Stimulated activated CD4-positive, alpha-beta T cell treated with anti-CD3 and anti-CD28 coated beads, Interleukin-1b, Interleukin-23, amount 100 ng/mL, for 24 hours (primary cell): Measurements from ENCODE around the gene CCDC57.
A peak's percentile ranks its signal among the peaks of the same experiment; 100 is the strongest.

Source experiments
- DNase-seq, 4 experiments: peaks; one replicate each; pipeline ENCODE4 v3.0.0-alpha.2; 2020; ENCODE audit warnings: low read depth in 4 of 4, low spot score in 1 of 4

The CCDC57 gene

DNA sequence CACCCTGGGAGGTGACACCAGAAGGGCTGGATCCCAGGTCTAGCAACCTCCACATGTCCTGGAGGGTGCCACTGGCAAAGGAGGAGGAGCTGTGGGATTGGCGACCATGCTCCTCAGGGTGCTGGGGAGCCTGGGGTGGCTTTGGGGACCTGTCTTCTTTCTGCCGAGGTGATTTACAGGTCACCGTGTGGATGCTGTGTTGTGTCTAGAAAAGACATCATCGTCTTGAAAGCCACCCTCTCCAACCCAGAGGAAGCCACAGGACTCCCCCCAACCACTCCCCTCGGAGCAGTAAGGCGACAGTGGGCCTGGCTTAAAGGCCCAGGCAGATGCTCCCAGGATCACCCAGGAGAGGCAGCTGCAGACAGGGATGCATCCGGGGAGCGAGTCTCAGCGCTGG lies 84.9 kb downstream of the CCDC57 start:
- no peak for DNase-seq

GRCh38 chr17:82127315-82127595 lies 85.4 kb downstream of the CCDC57 start:
- DNase-seq = no peak

GRCh38 chr17:82126556-82127314 lies 85.9 kb downstream of the CCDC57 start:
- peak in 3 of 4 experiments; percentile 12 to 51 (median 50) for DNase-seq

- DNase-seq = no peak
Measured at GRCh38 chr17:82124101-82124500, 88.5 kb downstream of the CCDC57 start.

DNA sequence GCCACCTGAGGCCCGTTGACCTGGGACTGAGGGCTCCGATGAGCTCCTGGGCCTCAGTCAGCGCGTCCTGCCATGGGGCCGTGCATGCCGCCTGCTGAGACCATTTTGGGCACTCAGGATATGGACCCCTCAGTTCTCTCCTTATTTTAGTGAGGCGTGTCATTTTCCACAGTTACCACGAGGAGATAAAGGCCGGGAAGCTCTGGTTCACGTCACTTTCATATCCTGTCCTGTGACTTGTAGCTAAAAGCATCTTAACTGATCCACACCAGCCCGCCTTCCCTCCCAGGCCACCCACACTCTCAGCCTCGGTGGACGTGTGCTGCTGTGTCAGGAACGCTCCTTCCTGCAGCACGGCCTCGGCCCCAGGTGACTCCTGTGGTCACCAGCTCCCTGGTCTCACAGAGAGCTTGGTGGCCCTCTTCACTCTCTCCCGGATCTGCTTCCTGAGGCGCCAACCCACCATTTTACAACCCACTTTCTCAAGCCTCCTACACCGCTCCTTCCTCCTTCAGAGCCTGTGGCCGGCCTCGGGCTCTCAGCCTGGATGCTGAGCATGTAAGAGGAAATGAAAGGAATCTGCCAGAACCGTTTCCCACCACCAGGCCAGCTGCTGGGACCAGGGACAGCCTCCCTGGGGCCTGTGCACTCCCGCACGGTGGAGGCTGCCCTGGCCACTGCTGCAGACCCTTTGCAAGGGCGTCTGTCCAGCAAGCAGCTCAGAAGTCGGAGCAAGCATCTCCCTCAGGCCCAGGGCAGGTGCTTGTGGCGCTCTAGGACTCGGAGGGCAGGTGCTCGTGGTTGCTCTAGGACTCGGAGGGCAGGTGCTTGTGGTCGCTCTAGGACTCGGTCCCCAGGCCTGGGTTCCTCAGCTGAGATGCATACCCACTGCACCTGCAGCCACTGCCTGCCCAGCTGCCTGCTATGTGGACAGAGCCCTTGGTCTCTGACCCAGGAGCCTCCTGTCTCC lies 90.7 kb downstream of the CCDC57 start:
- no peak for DNase-seq

GRCh38 chr17:82121246-82121645 lies 91.4 kb downstream of the CCDC57 start:
- DNase-seq = no peak

- no peak for DNase-seq
Measured at GRCh38 chr17:82120148-82120547, 92.5 kb downstream of the CCDC57 start.

- DNase-seq = no peak
Measured at GRCh38 chr17:82118815-82119380, 93.7 kb downstream of the CCDC57 start.

- no peak for DNase-seq
Measured at GRCh38 chr17:82118168-82118814, 94.4 kb downstream of the CCDC57 start.

- DNase-seq = no peak
Measured at GRCh38 chr17:82117139-82118090, 95.2 kb downstream of the CCDC57 start.

- no peak for DNase-seq
Measured at GRCh38 chr17:82116246-82116645, 96.4 kb downstream of the CCDC57 start.

DNA sequence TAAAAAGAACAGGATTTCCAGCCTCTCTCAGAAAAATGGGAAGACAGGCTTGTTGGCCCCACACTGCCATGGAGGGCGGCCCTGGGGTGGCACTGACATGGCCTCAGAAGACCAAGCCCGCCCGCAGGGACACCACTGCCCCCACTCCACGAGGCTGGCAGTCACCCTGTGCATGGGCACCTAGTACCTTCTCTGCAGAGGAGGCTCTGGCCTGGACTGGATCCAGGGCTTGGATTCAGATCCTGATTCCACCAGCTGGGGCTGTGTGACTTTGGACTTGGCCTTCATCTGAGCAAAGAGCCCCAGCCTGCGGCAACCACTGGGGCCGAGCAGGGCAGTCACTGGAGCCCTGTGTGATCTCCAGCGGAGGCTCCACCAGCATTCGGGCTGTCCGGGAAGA lies 97.8 kb downstream of the CCDC57 start:
- DNase-seq = no peak

GRCh38 chr17:82114447-82114846 lies 98.2 kb downstream of the CCDC57 start:
- no peak for DNase-seq

DNA sequence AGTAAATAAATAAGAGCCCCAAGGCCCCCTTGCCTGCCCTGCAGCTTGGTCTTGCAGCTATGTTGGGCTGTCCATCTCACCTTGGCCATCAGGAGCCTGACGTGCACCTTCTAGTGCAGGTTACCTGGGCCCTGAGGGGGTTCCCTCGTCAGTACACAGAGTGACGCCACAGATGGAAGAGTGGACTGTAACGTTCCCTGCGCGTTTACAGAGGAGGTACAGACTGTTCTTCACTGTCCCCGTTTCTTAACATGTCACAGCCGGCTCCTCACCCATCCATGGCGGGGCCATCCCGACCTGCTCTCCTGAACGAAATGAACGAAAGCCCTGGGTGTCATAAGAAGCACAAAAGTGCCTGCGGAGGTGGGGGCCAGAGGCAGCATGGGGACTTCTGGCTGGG lies 98.7 kb downstream of the CCDC57 start:
- no peak for DNase-seq

- DNase-seq = no peak
Measured at GRCh38 chr17:82113422-82113821, 99.2 kb downstream of the CCDC57 start.

DNA sequence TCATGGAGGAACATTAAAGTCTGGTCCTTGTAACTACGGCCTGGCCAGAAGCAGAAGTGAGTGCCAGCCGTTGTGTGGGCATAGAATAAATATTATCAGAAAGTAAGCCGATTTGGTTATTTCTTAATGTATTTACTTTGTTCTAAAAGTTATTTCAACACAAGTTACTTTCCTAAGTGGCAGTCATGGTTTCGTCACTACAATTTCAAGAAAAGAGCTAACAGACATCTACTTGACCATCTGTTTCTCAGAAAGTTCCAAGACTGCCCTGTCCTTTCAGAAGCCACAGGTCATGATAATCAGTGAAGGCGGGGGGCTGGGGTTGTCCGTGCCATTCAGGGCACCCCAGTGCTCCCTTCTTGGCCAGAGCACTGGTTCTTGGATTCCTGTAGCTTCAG lies 99.7 kb downstream of the CCDC57 start:
- no peak for DNase-seq

DNA sequence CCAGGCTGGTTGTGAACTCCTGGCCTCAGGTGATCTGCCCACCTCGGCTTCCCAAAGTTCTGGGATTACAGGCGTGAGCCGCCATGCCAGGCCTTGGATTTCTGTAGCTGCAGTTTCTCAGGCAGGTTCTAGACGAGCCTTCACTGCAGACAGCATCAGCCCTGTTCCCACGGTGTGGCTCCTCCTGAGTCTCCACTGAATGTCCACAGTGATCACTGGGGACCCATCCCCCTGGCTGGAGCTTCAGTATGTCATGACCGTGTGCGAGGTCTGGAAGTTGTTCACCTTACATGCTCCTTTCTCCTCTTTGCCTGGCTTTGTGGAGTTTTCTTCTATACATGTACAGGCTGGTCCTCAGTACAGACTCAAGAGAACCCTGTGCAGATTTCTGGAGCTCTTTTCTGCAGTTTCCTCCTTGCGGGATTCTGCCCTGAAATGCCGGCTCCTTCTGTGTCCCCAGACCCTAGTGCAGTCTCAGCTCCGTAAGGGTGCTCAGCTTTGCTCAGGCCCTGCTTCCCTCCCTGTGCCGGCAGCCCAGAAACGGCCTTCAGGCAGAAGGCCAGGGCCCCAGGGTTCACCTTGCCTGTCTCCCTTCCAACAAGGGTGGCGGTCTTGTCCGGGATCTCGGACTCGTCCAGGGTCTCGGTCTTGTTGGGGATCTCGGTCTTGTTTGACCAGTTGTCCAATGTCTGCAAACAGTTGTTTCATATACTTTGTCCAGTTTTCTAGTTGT lies 100.3 kb downstream of the CCDC57 start:
- no peak for DNase-seq

DNA sequence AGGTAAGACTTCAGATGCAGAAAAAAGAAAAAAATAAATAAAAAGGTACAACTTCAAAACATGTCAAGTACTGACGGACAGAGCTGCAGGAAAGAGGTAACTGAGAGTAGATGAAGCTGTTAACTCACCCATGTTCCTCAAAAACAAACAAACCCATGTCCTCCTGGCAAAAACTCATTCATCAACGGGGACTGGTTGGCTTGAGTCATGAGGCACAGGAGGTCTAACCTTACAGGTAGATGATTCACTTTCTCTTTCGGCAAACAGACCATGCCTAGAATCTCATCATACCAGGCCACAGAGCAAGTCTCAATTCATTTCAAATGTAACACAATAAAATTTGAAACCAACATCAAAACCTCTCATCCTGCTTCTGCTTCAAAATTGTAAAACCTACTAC lies 102.3 kb downstream of the CCDC57 start:
- DNase-seq = no peak

DNA sequence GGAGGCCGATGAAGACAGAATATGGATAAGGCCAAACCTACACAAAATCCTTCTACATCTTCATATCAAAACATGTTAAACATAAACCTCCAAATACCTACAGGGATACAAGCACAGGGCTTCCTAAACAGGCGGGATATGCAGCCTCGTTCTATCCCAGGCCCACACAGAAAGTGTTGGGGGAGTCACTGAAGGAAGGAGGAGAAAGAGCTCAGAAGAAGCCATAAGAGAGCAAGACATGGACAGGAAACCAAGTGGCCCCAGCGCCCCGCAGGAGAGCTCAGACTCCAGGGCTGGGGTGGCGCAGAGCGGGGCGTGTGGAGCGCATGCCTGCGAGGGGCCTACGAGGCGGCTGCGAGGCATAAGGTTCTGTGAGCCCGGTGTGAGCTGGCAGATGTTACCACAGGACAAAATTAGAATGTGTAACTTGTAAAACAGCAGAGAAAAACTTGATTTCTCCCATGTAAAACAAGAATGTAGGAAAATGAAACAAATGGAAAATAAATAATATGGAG lies 103.6 kb downstream of the CCDC57 start:
- DNase-seq = no peak
